Stimulated activated naive B cell treated with anti-CD40 and anti-IgM and Interleukin-4, amounts not matched to agents 10 μg/mL and 1 μg/mL and 100 μg/mL, for 72 hours (primary cell): ENCODE measurements around the gene RGS17.

Experiments
- ATAC-seq, 2 donors: fragments of 150-1000 bp; cut with Tn5 transposase; replicated peaks; 2 replicates each; pipeline ENCODE4 v1.10.0; 2021; ENCODE audit warnings: moderate library complexity in 1 of 2
- DNase-seq: peaks from one replicate; pipeline ENCODE4 v3.0.0; 2021
- H3K27ac Mint-ChIP-seq: one replicate; pipeline ENCODE4 v1.8.0; 2022; ENCODE audit warnings: mild to moderate bottlenecking, mixed read lengths
- H3K27me3 Mint-ChIP-seq, 2 donors: one replicate each; pipeline ENCODE4 v1.8.0; 2022; ENCODE audit warnings: mixed read lengths in 2 of 2
- H3K36me3 Mint-ChIP-seq, 2 donors: one replicate each; pipeline ENCODE4 v1.8.0; 2022; ENCODE audit warnings: mixed read lengths in 2 of 2, mild to moderate bottlenecking in 1 of 2
- H3K4me1 Mint-ChIP-seq, 2 donors: one replicate each; pipeline ENCODE4 v1.8.0; 2022; ENCODE audit warnings: mixed read lengths in 2 of 2, mild to moderate bottlenecking in 1 of 2
- H3K4me3 Mint-ChIP-seq, 2 donors: one replicate each; pipeline ENCODE4 v1.8.0; 2022; ENCODE audit warnings: mild to moderate bottlenecking in 2 of 2, mixed read lengths in 2 of 2, moderate library complexity in 1 of 2
- H3K9me3 Mint-ChIP-seq, 2 donors: one replicate each; pipeline ENCODE4 v1.8.0; 2022; ENCODE audit warnings: mixed read lengths in 2 of 2, mild to moderate bottlenecking in 1 of 2

RGS17 gene

GRCh38 chr6:153084393-153084792 is 46.7 kb downstream of the RGS17 start:
- ATAC-seq (no peak), DNase-seq (no peak)
- H3K4me3 Mint-ChIP-seq, result no peak overlapping the region

GRCh38 chr6:153083869-153084268 is 47.2 kb downstream of the RGS17 start:
- no peak overlapping the region for H3K4me3 Mint-ChIP-seq
- H3K4me1 Mint-ChIP-seq, result no peaks in the 10 kb centered on the region
- H3K27ac Mint-ChIP-seq, result no peak overlapping the region
- no peak for ATAC-seq
- no peaks in the 10 kb centered on the region for H3K36me3 Mint-ChIP-seq
- no peaks in the 10 kb centered on the region for H3K9me3 Mint-ChIP-seq
- peaks cover 8 to 15% of the 10 kb centered on the region in 2 donors for H3K27me3 Mint-ChIP-seq
- DNase-seq, result no peak

More at GRCh38 chr6:153084393-153084792, 46.7 kb downstream of the RGS17 start:
- H3K4me1 Mint-ChIP-seq, result no peaks in the 10 kb centered on the region
- peaks cover 8 to 15% of the 10 kb centered on the region in 2 donors for H3K27me3 Mint-ChIP-seq
- H3K9me3 Mint-ChIP-seq, result no peaks in the 10 kb centered on the region
- no peaks in the 10 kb centered on the region for H3K36me3 Mint-ChIP-seq
- no peak overlapping the region for H3K27ac Mint-ChIP-seq

GRCh38 chr6:153081914-153082313 is 49.2 kb downstream of the RGS17 start:
- peaks cover 4 to 15% of the 10 kb centered on the region in 2 donors for H3K27me3 Mint-ChIP-seq
- H3K27ac Mint-ChIP-seq, result no peak overlapping the region
- DNase-seq, result no peak
- H3K4me1 Mint-ChIP-seq, result no peaks in the 10 kb centered on the region
- no peak for ATAC-seq
- H3K9me3 Mint-ChIP-seq, result no peaks in the 10 kb centered on the region
- H3K36me3 Mint-ChIP-seq, result no peaks in the 10 kb centered on the region
- no peak overlapping the region for H3K4me3 Mint-ChIP-seq

DNA sequence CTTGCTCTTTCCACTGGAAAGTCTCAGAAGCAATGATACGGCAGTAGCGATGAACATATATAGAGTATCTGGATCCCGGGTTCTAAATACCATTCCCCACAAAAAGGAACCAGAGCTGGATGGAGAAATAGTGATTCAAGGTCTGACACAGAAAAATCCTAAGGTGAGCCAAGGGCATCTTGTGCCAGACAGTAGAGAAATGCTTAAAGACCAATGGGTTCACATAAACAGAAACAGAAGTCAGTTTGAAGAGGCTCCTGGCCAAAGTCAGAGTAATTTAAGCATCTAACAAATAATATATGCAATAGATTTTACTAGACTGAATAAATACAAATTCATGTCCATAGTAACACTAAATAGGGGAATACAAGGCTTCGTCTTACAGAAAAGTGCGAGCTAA is 54.7 kb downstream of the RGS17 start:
- ATAC-seq (no peak), DNase-seq (no peak)
- H3K9me3 Mint-ChIP-seq, result no peaks in the 10 kb centered on the region
- H3K4me1 Mint-ChIP-seq, result no peaks in the 10 kb centered on the region
- H3K4me3 Mint-ChIP-seq, result no peak overlapping the region
- H3K36me3 Mint-ChIP-seq, result no peaks in the 10 kb centered on the region
- no peak overlapping the region for H3K27ac Mint-ChIP-seq
- H3K27me3 Mint-ChIP-seq, result peaks cover 0 to 12% of the 10 kb centered on the region in 2 donors

GRCh38 chr6:153074761-153075160 is 56.3 kb downstream of the RGS17 start:
- Mint-ChIP-seq H3K36me3 (no peaks in the 10 kb centered on the region), H3K4me1 (no peaks in the 10 kb centered on the region), H3K4me3 (no peak overlapping the region), H3K27ac (no peak overlapping the region), H3K9me3 (no peaks in the 10 kb centered on the region), H3K27me3 (peaks cover 0 to 6% of the 10 kb centered on the region in 2 donors)
- ATAC-seq, result no peak
- DNase-seq, result no peak

DNA sequence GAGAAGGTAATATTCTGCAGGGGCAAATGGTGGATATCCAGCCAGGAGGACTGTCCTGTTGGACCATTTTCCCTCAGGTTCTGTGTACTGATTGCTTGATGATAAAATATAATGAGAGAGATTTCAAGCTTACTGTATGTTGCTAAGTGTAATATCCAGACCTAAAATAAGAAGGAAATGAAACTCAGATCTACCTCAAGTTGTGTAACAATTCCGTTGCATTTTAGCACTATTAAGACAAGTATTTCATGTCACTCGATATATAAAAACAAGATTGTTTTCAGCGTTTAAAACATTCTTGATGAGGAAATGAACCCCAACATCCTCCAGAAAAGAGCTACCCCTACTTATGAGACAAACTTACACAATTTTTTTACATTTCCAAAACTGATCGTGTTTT is 57.2 kb downstream of the RGS17 start:
- ATAC-seq (no peak), DNase-seq (no peak)
- peaks cover 0 to 6% of the 10 kb centered on the region in 2 donors for H3K27me3 Mint-ChIP-seq
- no peak overlapping the region for H3K4me3 Mint-ChIP-seq
- no peaks in the 10 kb centered on the region for H3K9me3 Mint-ChIP-seq
- no peaks in the 10 kb centered on the region for H3K4me1 Mint-ChIP-seq
- H3K36me3 Mint-ChIP-seq, result no peaks in the 10 kb centered on the region
- no peak overlapping the region for H3K27ac Mint-ChIP-seq

DNA sequence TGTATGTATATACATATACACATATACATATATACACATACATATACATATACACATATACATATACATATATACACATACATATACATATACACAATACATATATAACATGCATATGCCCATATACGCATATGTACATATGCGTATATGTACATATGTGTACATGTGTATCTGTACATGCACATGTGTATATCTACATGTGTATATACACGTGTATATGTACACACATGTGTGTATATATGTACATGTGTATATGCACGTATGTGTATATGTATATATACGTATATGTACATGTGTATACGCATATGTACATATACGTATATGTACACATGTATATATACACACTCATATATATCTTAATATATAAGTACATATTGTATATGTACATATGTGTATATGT is 60.3 kb downstream of the RGS17 start:
- no peak for ATAC-seq
- Mint-ChIP-seq H3K36me3 (no peaks in the 10 kb centered on the region), H3K9me3 (peaks cover 5 to 8% of the 10 kb centered on the region in 2 donors), H3K27me3 (peaks cover 0 to 6% of the 10 kb centered on the region in 2 donors), H3K4me3 (no peak overlapping the region), H3K27ac (no peak overlapping the region), H3K4me1 (no peaks in the 10 kb centered on the region)
- DNase-seq, result no peak

GRCh38 chr6:153069897-153070296 is 61.2 kb downstream of the RGS17 start:
- H3K9me3 Mint-ChIP-seq, result peaks cover 6 to 8% of the 10 kb centered on the region in 2 donors
- no peaks in the 10 kb centered on the region for H3K4me1 Mint-ChIP-seq
- H3K4me3 Mint-ChIP-seq, result no peak overlapping the region
- no peak for ATAC-seq
- no peaks in the 10 kb centered on the region for H3K27me3 Mint-ChIP-seq
- no peaks in the 10 kb centered on the region for H3K36me3 Mint-ChIP-seq
- no peak overlapping the region for H3K27ac Mint-ChIP-seq
- DNase-seq, result no peak

GRCh38 chr6:153065222-153065621 is 65.9 kb downstream of the RGS17 start:
- Mint-ChIP-seq H3K27ac (no peak overlapping the region), H3K9me3 (peaks cover 15 to 21% of the 10 kb centered on the region in 2 donors), H3K36me3 (no peaks in the 10 kb centered on the region), H3K4me3 (no peak overlapping the region), H3K27me3 (peaks cover 6 to 17% of the 10 kb centered on the region in 2 donors), H3K4me1 (no peaks in the 10 kb centered on the region)
- ATAC-seq (no peak), DNase-seq (no peak)

GRCh38 chr6:153063936-153064335 is 67.1 kb downstream of the RGS17 start:
- H3K4me3 Mint-ChIP-seq, result no peak overlapping the region
- DNase-seq, result no peak
- no peaks in the 10 kb centered on the region for H3K36me3 Mint-ChIP-seq
- no peak for ATAC-seq
- peaks cover 6 to 17% of the 10 kb centered on the region in 2 donors for H3K27me3 Mint-ChIP-seq
- no peak overlapping the region for H3K27ac Mint-ChIP-seq
- peaks cover 15 to 21% of the 10 kb centered on the region in 2 donors for H3K9me3 Mint-ChIP-seq
- H3K4me1 Mint-ChIP-seq, result no peaks in the 10 kb centered on the region

- no peaks in the 10 kb centered on the region for H3K36me3 Mint-ChIP-seq
- DNase-seq (no peak), ATAC-seq (no peak)
- no peaks in the 10 kb centered on the region for H3K4me1 Mint-ChIP-seq
- peaks cover 6 to 17% of the 10 kb centered on the region in 2 donors for H3K27me3 Mint-ChIP-seq
- no peak overlapping the region for H3K27ac Mint-ChIP-seq
- no peak overlapping the region for H3K4me3 Mint-ChIP-seq
- H3K9me3 Mint-ChIP-seq, result peaks cover 11 to 17% of the 10 kb centered on the region in 2 donors
Observed at GRCh38 chr6:153062516-153062915, 68.6 kb downstream of the RGS17 start.

- H3K27ac Mint-ChIP-seq, result no peak overlapping the region
- ATAC-seq (no peak), DNase-seq (no peak)
- no peaks in the 10 kb centered on the region for H3K4me1 Mint-ChIP-seq
- no peaks in the 10 kb centered on the region for H3K36me3 Mint-ChIP-seq
- H3K9me3 Mint-ChIP-seq, result peaks cover 9 to 12% of the 10 kb centered on the region in 2 donors
- peaks cover 7 to 22% of the 10 kb centered on the region in 2 donors for H3K27me3 Mint-ChIP-seq
- H3K4me3 Mint-ChIP-seq, result no peak overlapping the region
Observed at GRCh38 chr6:153059757-153060156, 71.3 kb downstream of the RGS17 start.

GRCh38 chr6:153059311-153059710 is 71.8 kb downstream of the RGS17 start:
- Mint-ChIP-seq H3K27ac (no peak overlapping the region), H3K27me3 (peaks cover 10 to 22% of the 10 kb centered on the region in 2 donors), H3K9me3 (peaks cover 7 to 12% of the 10 kb centered on the region in 2 donors), H3K4me3 (no peak overlapping the region), H3K4me1 (no peaks in the 10 kb centered on the region), H3K36me3 (no peaks in the 10 kb centered on the region)
- no peak for DNase-seq
- no peak for ATAC-seq

- no peaks in the 10 kb centered on the region for H3K4me1 Mint-ChIP-seq
- ATAC-seq, result no peak
- H3K9me3 Mint-ChIP-seq, result peaks cover 7 to 11% of the 10 kb centered on the region in 2 donors
Observed at GRCh38 chr6:153058909-153059308, 72.2 kb downstream of the RGS17 start.

DNA sequence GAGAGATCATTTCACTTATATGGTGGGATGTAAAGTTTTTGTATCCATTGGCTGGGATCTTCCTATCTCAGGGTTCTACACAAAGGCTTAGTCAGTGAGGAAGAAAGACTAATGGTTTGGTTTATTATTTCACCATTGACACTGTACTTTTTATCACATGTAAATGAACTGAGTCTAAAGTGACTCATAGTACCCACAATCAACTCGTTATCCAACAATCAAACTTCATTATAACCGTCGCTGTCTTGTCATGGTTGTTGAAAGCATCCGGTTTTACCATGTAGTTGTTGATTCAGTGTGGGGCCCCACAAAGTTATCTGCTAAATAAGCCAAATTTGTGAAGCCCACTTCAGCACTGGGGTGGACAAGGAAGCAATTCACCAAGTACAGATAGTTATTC is 72.8 kb downstream of the RGS17 start:
- no peak for DNase-seq
- peaks cover 3 to 5% of the 10 kb centered on the region in 2 donors for H3K9me3 Mint-ChIP-seq
- no peak for ATAC-seq

More at GRCh38 chr6:153058909-153059308, 72.2 kb downstream of the RGS17 start:
- Mint-ChIP-seq H3K27me3 (peaks cover 10 to 22% of the 10 kb centered on the region in 2 donors), H3K36me3 (no peaks in the 10 kb centered on the region), H3K4me3 (no peak overlapping the region), H3K27ac (no peak overlapping the region)
- DNase-seq, result no peak

GRCh38 chr6:153056308-153056707 is 74.8 kb downstream of the RGS17 start:
- Mint-ChIP-seq H3K36me3 (no peaks in the 10 kb centered on the region), H3K27me3 (peaks cover 9 to 16% of the 10 kb centered on the region in 2 donors), H3K4me1 (no peaks in the 10 kb centered on the region), H3K4me3 (no peak overlapping the region), H3K27ac (no peak overlapping the region), H3K9me3 (peaks cover 3 to 6% of the 10 kb centered on the region in 2 donors)
- no peak for DNase-seq
- no peak for ATAC-seq

More for the DNA sequence above, 72.8 kb downstream of the RGS17 start:
- Mint-ChIP-seq H3K27ac (no peak overlapping the region), H3K27me3 (peaks cover 6 to 17% of the 10 kb centered on the region in 2 donors), H3K36me3 (no peaks in the 10 kb centered on the region), H3K4me3 (no peak overlapping the region), H3K4me1 (no peaks in the 10 kb centered on the region)
